NT2/D1 (cell line): ENCODE measurements around the gene DCC.

ENCODE experiments used
- YY1 ChIP-seq: IDR thresholded peaks from 2 replicates; pipeline ENCODE4 v1.6.1; 2011; ENCODE audit not compliant: insufficient read length, insufficient read depth
- ZNF274 ChIP-seq: IDR thresholded peaks from 2 replicates; pipeline ENCODE4 v1.6.1; 2011; ENCODE audit warnings: mild to moderate bottlenecking, low read depth, low read length

DNA sequence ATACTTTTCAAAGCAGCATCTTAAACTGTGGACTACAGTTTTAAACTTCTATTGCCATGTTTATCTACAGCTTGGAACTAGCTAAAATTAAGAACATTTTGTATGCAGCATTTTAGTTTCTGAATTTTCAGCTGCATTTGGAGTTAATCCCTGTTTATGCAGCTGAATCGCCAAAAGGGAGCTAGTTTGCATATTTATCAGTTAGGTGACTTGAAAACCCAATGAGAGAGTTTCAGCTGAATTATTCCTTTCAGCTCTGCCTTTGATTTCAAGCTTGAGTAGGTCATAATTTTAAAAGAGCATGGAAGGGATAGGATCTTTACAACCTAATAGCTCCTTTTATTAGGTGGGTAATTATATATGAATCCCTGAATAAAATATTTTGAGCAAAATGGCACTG is 1191.9 kb downstream of the DCC start:
- TF ChIP-seq ZNF274, result no peak
- TF ChIP-seq YY1, result no peak
